ENCODE results near the gene C3orf33. TPM values are rescaled to one million over a fixed set of nuclear protein-coding genes. Genes with fewer than 3 reads are reported as not detected.
A peak's percentile ranks its signal among the peaks of the same experiment; 100 is the strongest.

Gene C3orf33
- total and polyA plus RNA-seq, 2 of the 13 experiments (the other 11 are each of a cell fraction or from before 2014, with no cell fraction given): 9.2 to 12.6 TPM

DNA sequence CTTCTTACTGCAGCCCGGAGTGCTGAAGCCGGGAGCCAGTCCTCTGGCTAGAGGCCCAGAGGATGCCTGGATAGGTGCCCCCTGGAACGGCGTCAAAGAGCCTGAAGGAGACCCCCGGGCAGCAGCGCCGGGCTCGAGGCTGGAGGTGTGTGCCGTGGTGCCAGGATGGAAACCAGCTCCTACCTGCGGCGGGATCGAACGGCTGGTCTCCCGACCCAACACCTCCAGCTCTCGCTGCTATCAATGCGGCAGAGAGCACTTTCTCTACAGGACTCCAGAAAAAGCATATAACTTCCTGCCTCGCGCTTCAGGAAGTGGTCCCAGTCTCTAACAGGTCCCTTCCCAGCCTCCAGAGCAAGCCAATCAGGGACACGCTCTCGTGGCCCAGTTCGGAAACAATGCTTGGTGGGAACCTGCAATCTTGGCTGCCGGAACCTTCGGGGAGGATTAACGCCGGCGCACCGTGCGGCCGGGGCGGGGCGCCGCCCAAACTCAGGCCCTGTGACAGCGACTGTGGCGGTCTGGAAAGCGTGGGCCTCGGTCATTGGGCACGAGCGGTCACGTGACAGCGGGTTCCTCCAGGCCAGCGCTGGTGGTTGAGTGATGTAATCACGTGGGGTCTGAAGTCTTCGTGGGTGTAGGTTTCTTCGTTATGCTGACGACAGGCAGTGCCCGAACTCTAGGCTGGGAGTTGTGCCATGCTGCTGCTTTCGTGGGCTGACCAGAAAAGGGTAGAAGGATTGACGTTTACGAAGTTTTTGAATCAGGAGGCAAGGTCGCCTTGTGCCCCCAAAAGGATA, 48.3 kb upstream of the C3orf33 start, which contains the start of gene SLC33A1 (continued):
- no peak for TF ChIP-seq ZFP62 (CRISPR knock-in tag; IDR thresholded peaks at IDR 0.05)
- TF ChIP-seq HMG20B (CRISPR knock-in tag; conservative IDR thresholded peaks at IDR 0.05): peak; percentile 20; the same call in 1 of the 2 replicates
- peak; percentile 75; the same call in 1 of the 2 replicates for TF ChIP-seq RBFOX2 (IDR thresholded peaks at IDR 0.05; ENCODE audit: low read depth, low read length)
- TF ChIP-seq ZNF510 (CRISPR knock-in tag; IDR thresholded peaks at IDR 0.05; ENCODE audit: low read depth): peak; percentile 65; the same call in 1 of the 2 replicates
- peak; percentile 82 for TF ChIP-seq LCORL (IDR thresholded peaks at IDR 0.05)
- TF ChIP-seq LCORL (CRISPR knock-in tag; IDR thresholded peaks at IDR 0.05): peak; percentile 70; the same call in 1 of the 2 replicates
- TF ChIP-seq, protein P1, sequence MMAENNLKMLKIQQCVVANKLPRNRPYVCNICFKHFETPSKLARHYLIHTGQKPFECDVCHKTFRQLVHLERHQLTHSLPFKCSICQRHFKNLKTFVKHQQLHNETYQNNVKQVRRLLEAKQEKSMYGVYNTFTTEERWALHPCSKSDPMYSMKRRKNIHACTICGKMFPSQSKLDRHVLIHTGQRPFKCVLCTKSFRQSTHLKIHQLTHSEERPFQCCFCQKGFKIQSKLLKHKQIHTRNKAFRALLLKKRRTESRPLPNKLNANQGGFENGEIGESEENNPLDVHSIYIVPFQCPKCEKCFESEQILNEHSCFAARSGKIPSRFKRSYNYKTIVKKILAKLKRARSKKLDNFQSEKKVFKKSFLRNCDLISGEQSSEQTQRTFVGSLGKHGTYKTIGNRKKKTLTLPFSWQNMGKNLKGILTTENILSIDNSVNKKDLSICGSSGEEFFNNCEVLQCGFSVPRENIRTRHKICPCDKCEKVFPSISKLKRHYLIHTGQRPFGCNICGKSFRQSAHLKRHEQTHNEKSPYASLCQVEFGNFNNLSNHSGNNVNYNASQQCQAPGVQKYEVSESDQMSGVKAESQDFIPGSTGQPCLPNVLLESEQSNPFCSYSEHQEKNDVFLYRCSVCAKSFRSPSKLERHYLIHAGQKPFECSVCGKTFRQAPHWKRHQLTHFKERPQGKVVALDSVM (CRISPR knock-in tag; IDR thresholded peaks at IDR 0.05): peak; percentile 78
- peak; percentile 95 for TF ChIP-seq CBFB (CRISPR knock-in tag; IDR thresholded peaks at IDR 0.05)
- TF ChIP-seq CBX1 (IDR thresholded peaks at IDR 0.05; ENCODE audit: low read depth): peak; percentile 96
- TF ChIP-seq ZNF10 (CRISPR knock-in tag; IDR thresholded peaks at IDR 0.05; ENCODE audit: borderline replicate concordance, low read depth): no peak
- TF ChIP-seq, protein P2, sequence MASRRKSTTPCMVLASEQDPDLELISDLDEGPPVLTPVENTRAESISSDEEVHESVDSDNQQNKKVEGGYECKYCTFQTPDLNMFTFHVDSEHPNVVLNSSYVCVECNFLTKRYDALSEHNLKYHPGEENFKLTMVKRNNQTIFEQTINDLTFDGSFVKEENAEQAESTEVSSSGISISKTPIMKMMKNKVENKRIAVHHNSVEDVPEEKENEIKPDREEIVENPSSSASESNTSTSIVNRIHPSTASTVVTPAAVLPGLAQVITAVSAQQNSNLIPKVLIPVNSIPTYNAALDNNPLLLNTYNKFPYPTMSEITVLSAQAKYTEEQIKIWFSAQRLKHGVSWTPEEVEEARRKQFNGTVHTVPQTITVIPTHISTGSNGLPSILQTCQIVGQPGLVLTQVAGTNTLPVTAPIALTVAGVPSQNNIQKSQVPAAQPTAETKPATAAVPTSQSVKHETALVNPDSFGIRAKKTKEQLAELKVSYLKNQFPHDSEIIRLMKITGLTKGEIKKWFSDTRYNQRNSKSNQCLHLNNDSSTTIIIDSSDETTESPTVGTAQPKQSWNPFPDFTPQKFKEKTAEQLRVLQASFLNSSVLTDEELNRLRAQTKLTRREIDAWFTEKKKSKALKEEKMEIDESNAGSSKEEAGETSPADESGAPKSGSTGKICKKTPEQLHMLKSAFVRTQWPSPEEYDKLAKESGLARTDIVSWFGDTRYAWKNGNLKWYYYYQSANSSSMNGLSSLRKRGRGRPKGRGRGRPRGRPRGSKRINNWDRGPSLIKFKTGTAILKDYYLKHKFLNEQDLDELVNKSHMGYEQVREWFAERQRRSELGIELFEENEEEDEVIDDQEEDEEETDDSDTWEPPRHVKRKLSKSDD (CRISPR knock-in tag; IDR thresholded peaks at IDR 0.05; ENCODE audit: low read depth): peak; percentile 91
- no peak for TF ChIP-seq ZNF367 (CRISPR knock-in tag; IDR thresholded peaks at IDR 0.05; ENCODE audit: borderline replicate concordance)
- peak; percentile 75; the same call in 1 of the 2 replicates for TF ChIP-seq REXO4 (CRISPR knock-in tag; IDR thresholded peaks at IDR 0.05; ENCODE audit: borderline replicate concordance)
- TF ChIP-seq, protein P3, sequence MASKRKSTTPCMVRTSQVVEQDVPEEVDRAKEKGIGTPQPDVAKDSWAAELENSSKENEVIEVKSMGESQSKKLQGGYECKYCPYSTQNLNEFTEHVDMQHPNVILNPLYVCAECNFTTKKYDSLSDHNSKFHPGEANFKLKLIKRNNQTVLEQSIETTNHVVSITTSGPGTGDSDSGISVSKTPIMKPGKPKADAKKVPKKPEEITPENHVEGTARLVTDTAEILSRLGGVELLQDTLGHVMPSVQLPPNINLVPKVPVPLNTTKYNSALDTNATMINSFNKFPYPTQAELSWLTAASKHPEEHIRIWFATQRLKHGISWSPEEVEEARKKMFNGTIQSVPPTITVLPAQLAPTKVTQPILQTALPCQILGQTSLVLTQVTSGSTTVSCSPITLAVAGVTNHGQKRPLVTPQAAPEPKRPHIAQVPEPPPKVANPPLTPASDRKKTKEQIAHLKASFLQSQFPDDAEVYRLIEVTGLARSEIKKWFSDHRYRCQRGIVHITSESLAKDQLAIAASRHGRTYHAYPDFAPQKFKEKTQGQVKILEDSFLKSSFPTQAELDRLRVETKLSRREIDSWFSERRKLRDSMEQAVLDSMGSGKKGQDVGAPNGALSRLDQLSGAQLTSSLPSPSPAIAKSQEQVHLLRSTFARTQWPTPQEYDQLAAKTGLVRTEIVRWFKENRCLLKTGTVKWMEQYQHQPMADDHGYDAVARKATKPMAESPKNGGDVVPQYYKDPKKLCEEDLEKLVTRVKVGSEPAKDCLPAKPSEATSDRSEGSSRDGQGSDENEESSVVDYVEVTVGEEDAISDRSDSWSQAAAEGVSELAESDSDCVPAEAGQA (IDR thresholded peaks at IDR 0.05; ENCODE audit: low read depth): peak; percentile 82
- TF ChIP-seq, protein P3 (CRISPR knock-in tag; IDR thresholded peaks at IDR 0.05; ENCODE audit: borderline replicate concordance): no peak
- TF ChIP-seq ZNF552 (CRISPR knock-in tag; IDR thresholded peaks at IDR 0.05; ENCODE audit: borderline replicate concordance): peak; percentile 84
- TF ChIP-seq HDAC2 (CRISPR knock-in tag; IDR thresholded peaks at IDR 0.05): peak; percentile 97
- peak; percentile 56; the same call in 1 of the 2 replicates for TF ChIP-seq JUND (CRISPR knock-in tag; IDR thresholded peaks at IDR 0.05)
- peak; percentile 67; the same call in 1 of the 2 replicates for TF ChIP-seq SALL2 (CRISPR knock-in tag; IDR thresholded peaks at IDR 0.05)

All from HepG2 (cell line).